ENCODE data around the gene TMEFF2.

DNA sequence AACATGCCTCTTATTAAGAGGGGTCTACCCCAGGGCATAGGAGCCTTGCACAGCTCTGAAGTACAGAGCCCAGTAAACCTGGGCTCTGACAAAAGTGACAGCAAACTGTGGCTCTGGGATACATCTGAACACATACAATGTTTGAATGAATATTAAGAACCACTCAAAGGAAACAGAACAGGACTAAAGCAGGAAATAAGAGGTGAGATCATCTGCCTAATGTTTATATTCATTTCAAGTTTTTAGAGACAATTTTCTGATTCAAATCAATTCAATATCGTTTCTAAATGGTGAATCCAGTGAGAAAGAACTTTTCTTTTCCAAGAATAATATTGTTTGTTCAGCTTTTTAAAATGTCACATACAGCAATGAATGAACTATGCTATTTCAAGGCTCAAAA, 211.1 kb downstream of the TMEFF2 start:
- TF ChIP-seq CTCF (IDR thresholded peaks at IDR 0.05) (no peak), SIN3A (IDR thresholded peaks at IDR 0.05; ENCODE audit: borderline replicate concordance, low read depth, low read length) (no peak), GATA2 (CRISPR knock-in tag; IDR thresholded peaks at IDR 0.05) (no peak), RCOR1 (IDR thresholded peaks at IDR 0.05; ENCODE audit: low read length) (no peak), POLR2AphosphoS5 (IDR thresholded peaks at IDR 0.05; ENCODE audit: low read depth, low read length) (no peak), EZH2phosphoT487 (IDR thresholded peaks at IDR 0.05; ENCODE audit: borderline replicate concordance, low read depth) (no peak), CHD2 (IDR thresholded peaks at IDR 0.05; ENCODE audit: low read length, partially characterized antibody) (no peak), EP300 (IDR thresholded peaks at IDR 0.05; ENCODE audit: borderline replicate concordance in 1 of 2, low read depth in 1 of 2, low read length in 1 of 2) (no peak)
